K562 (cell line): ENCODE measurements around the gene PLEKHA6. TPM values are rescaled to one million over a fixed set of nuclear protein-coding genes. Genes with fewer than 3 reads are reported as not detected.
A peak's percentile ranks its signal among the peaks of the same experiment; 100 is the strongest.

ENCODE experiments used
- ELF2 ChIP-seq: fragments of 250-450 bp; sonication (Bioruptor Pico); IDR thresholded peaks from 2 replicates; pipeline ENCODE4 v1.5.0; 2021; ENCODE audit warnings: mild to moderate bottlenecking
- L3MBTL2 ChIP-seq: fragments of 450-650 bp; IDR thresholded peaks from 2 replicates; pipeline ENCODE4 v1.6.1; 2016; ENCODE audit warnings: mild to moderate bottlenecking, moderate library complexity
- LCOR ChIP-seq: sonication (generic); formaldehyde crosslinking; IDR thresholded peaks from 2 replicates; pipeline ENCODE4 v1.8.0; 2022; ENCODE audit warnings: mild to moderate bottlenecking, missing genetic modification reagents
- RBFOX2 ChIP-seq: fragments of 200-400 bp; formaldehyde crosslinking; IDR thresholded peaks from 2 replicates; pipeline ENCODE4 v1.6.1; 2017; ENCODE audit warnings: low read depth, mild to moderate bottlenecking, low read length, moderate library complexity
- SLC30A9 ChIP-seq: fragments of 250-450 bp; sonication (Bioruptor Pico); IDR thresholded peaks from 2 replicates; pipeline ENCODE4 v1.8.0; 2022; ENCODE audit warnings: mild to moderate bottlenecking, moderate library complexity
- SMARCC2 ChIP-seq: fragments of 450-650 bp; IDR thresholded peaks from 2 replicates; pipeline ENCODE4 v1.6.1; 2017; ENCODE audit warnings: antibody characterized with exemption, moderate library complexity, mild to moderate bottlenecking, low read depth
- SRSF3 ChIP-seq: fragments of 200-400 bp; formaldehyde crosslinking; IDR thresholded peaks from 2 replicates; pipeline ENCODE4 v1.6.1; 2016; ENCODE audit warnings: mild to moderate bottlenecking, low read length, moderate library complexity; ENCODE audit not compliant: insufficient read depth
- SRSF7 ChIP-seq: fragments of 200-400 bp; formaldehyde crosslinking; optimal IDR thresholded peaks from 2 replicates; pipeline ENCODE3; 2017; ENCODE audit warnings: mild to moderate bottlenecking, low read depth, low read length
- TCF15 ChIP-seq: fragments of 250-450 bp; sonication (Bioruptor Pico); IDR thresholded peaks from 2 replicates; pipeline ENCODE4 v1.8.0; 2022; ENCODE audit warnings: moderate library complexity, mild to moderate bottlenecking, inconsistent platforms
- ZNF398 ChIP-seq: fragments of 250-450 bp; sonication (Bioruptor Pico); IDR thresholded peaks from 2 replicates; pipeline ENCODE4 v1.8.0; 2021; ENCODE audit warnings: moderate library complexity, mild to moderate bottlenecking, inconsistent platforms
- ZNF561 ChIP-seq: fragments of 450-650 bp; formaldehyde crosslinking; conservative IDR thresholded peaks from 2 replicates; pipeline ENCODE4 v1.4.0; 2020; ENCODE audit warnings: mild to moderate bottlenecking, moderate library complexity
- polyA plus RNA-seq, 8 experiments: library from polyadenylated mRNA; depleted of rRNA in 4 of 8; stranded (reverse) in 5 of 8; unstranded in 3 of 8; fragments of >200 nt; fragmentation: Nextera tagmentation in 2 of 8; fragmentation: Illumina TruSeq in 1 of 8; extraction: Ambion mirVana in 2 of 8; extraction: Trizol in 1 of 8; gene quantifications; 2 replicates each; pipeline versions ENCODE4 v1.2.1 to v1.2.3, GENCODE V29; 2011 to 2014; ENCODE audit warnings: inconsistent platforms in 1 of 8, missing spikeins in 1 of 8
- total RNA-seq, 7 experiments: library from RNA; depleted of rRNA in 6 of 7; stranded (reverse); fragments of >200 nt in 6 of 7; fragmentation: Illumina TruSeq in 2 of 7; extraction: Trizol in 2 of 7; gene quantifications; 2 replicates each; pipeline versions ENCODE4 v1.2.1 to v1.2.3, GENCODE V29; 2011 to 2021; ENCODE audit warnings: low replicate concordance in 1 of 7
- TF ChIP-seq, protein P1 (sequence below), 2 experiments: fragments of 150-350 bp in 1 of 2; IDR thresholded peaks; 2 replicates each; pipeline ENCODE4 v1.6.1; 2012 to 2016; ENCODE audit warnings: low read depth in 2 of 2, low read length in 2 of 2, mild to moderate bottlenecking in 1 of 2, moderate library complexity in 1 of 2
- TF ChIP-seq, protein P2 (sequence below): fragments of 450-650 bp; IDR thresholded peaks from 2 replicates; pipeline ENCODE4 v1.6.1; 2016; ENCODE audit warnings: low read depth

Gene PLEKHA6
- total and polyA plus RNA-seq, 9 of the 15 experiments (the other 6 are each of a cell fraction or from before 2014, with no cell fraction given): under 0.01 to 0.33 (median 0.01) TPM; not detected in 4

DNA sequence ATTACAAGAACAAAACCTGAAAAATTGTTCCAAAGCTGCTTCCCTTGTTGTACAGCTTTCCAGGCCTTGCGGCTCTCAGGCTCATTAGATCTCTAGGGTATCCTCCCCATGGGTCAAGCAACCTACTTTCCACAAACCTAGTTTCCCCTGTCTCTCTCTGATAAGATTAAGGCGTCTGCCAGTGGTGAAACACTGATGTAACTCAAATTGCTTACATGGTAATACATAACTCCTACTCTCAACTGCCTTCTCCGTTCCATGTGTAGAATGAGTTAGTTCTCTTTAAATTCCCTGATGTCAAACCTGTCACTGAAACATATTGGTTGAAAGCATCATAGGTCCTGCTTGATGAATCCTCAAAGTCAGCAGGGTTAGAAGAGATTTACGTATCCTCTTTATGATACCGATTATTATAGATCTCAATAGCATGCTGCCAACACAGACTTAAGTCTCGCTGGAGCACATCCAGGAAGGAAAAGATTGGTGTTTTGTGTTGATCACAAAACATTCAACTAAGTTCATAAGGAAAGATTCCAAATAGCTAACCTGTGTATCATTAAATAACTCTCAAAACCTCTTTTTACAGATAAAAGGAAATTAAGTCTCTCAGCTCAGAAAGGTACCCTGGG is 41.3 kb upstream of the PLEKHA6 start (continued):
- TF ChIP-seq, protein P1, sequence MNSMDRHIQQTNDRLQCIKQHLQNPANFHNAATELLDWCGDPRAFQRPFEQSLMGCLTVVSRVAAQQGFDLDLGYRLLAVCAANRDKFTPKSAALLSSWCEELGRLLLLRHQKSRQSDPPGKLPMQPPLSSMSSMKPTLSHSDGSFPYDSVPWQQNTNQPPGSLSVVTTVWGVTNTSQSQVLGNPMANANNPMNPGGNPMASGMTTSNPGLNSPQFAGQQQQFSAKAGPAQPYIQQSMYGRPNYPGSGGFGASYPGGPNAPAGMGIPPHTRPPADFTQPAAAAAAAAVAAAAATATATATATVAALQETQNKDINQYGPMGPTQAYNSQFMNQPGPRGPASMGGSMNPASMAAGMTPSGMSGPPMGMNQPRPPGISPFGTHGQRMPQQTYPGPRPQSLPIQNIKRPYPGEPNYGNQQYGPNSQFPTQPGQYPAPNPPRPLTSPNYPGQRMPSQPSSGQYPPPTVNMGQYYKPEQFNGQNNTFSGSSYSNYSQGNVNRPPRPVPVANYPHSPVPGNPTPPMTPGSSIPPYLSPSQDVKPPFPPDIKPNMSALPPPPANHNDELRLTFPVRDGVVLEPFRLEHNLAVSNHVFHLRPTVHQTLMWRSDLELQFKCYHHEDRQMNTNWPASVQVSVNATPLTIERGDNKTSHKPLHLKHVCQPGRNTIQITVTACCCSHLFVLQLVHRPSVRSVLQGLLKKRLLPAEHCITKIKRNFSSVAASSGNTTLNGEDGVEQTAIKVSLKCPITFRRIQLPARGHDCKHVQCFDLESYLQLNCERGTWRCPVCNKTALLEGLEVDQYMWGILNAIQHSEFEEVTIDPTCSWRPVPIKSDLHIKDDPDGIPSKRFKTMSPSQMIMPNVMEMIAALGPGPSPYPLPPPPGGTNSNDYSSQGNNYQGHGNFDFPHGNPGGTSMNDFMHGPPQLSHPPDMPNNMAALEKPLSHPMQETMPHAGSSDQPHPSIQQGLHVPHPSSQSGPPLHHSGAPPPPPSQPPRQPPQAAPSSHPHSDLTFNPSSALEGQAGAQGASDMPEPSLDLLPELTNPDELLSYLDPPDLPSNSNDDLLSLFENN (IDR thresholded peaks at IDR 0.05; ENCODE audit: low read depth in 2 of 2, low read length in 2 of 2): no peak
- TF ChIP-seq SLC30A9 (no peak), ZNF398 (CRISPR knock-in tag) (no peak), ELF2 (CRISPR knock-in tag) (no peak), TCF15 (CRISPR knock-in tag) (no peak), ZNF561 (CRISPR knock-in tag) (no peak), RBFOX2 (peak; percentile 23; the same call in 1 of the 2 replicates), SRSF7 (no peak), SMARCC2 (no peak), LCOR (CRISPR knock-in tag) (no peak), SRSF3 (no peak), L3MBTL2 (peak; percentile 42; the same call in 1 of the 2 replicates)
- TF ChIP-seq, protein P2, sequence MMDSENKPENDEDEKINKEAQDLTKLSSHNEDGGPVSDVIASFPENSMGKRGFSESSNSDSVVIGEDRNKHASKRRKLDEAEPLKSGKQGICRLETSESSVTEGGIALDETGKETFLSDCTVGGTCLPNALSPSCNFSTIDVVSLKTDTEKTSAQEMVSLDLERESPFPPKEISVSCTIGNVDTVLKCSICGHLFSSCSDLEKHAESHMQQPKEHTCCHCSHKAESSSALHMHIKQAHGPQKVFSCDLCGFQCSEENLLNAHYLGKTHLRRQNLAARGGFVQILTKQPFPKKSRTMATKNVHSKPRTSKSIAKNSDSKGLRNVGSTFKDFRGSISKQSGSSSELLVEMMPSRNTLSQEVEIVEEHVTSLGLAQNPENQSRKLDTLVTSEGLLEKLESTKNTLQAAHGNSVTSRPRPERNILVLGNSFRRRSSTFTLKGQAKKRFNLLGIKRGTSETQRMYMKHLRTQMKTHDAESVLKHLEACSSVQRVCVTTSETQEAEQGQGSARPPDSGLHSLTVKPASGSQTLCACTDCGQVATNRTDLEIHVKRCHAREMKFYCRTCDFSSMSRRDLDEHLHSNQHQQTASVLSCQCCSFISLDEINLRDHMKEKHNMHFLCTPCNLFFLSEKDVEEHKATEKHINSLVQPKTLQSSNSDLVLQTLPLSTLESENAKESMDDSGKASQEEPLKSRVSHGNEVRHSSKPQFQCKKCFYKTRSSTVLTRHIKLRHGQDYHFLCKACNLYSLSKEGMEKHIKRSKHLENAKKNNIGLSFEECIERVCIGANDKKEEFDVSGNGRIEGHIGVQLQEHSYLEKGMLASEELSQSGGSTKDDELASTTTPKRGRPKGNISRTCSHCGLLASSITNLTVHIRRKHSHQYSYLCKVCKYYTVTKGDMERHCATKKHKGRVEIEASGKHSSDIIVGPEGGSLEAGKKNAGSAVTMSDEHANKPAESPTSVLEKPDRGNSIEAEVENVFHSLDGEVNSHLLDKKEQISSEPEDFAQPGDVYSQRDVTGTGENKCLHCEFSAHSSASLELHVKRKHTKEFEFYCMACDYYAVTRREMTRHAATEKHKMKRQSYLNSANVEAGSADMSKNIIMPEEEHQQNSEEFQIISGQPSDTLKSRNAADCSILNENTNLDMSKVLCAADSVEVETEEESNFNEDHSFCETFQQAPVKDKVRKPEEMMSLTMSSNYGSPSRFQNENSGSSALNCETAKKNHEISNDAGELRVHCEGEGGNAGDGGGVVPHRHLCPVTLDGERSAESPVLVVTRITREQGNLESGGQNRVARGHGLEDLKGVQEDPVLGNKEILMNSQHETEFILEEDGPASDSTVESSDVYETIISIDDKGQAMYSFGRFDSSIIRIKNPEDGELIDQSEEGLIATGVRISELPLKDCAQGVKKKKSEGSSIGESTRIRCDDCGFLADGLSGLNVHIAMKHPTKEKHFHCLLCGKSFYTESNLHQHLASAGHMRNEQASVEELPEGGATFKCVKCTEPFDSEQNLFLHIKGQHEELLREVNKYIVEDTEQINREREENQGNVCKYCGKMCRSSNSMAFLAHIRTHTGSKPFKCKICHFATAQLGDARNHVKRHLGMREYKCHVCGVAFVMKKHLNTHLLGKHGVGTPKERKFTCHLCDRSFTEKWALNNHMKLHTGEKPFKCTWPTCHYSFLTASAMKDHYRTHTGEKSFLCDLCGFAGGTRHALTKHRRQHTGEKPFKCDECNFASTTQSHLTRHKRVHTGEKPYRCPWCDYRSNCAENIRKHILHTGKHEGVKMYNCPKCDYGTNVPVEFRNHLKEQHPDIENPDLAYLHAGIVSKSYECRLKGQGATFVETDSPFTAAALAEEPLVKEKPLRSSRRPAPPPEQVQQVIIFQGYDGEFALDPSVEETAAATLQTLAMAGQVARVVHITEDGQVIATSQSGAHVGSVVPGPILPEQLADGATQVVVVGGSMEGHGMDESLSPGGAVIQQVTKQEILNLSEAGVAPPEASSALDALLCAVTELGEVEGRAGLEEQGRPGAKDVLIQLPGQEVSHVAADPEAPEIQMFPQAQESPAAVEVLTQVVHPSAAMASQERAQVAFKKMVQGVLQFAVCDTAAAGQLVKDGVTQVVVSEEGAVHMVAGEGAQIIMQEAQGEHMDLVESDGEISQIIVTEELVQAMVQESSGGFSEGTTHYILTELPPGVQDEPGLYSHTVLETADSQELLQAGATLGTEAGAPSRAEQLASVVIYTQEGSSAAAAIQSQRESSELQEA: no peak
